ENCODE measurements around the gene MBD4.
A peak's percentile ranks its signal among the peaks of the same experiment; 100 is the strongest.

MBD4 gene

GRCh38 chr3:129433565-129433964, 6.2 kb downstream of the MBD4 start:
- no peak overlapping the region for H3K4me3 ChIP-seq (ENCODE audit: control insufficient read depth, low read depth, low read length)
- no peak for DNase-seq (ENCODE audit: low read depth)
- TF ChIP-seq CTCF (conservative IDR thresholded peaks at IDR 0.05; ENCODE audit: control insufficient read depth, insufficient read depth, low read depth, low read length) = no peak

- DNase-seq (ENCODE audit: low read depth) = no peak
- TF ChIP-seq CTCF (conservative IDR thresholded peaks at IDR 0.05; ENCODE audit: control insufficient read depth, insufficient read depth, low read depth, low read length) = no peak
- no peak overlapping the region for H3K4me3 ChIP-seq (ENCODE audit: control insufficient read depth, low read depth, low read length)
These were observed 7.1 kb downstream of the MBD4 start for GRCh38 chr3:129432671-129433070.

- no peak for TF ChIP-seq CTCF (conservative IDR thresholded peaks at IDR 0.05; ENCODE audit: control insufficient read depth, insufficient read depth, low read depth, low read length)
- H3K4me3 ChIP-seq (ENCODE audit: control insufficient read depth, low read depth, low read length) = no peak overlapping the region
- no peak for DNase-seq (ENCODE audit: low read depth)
These were observed 7.7 kb downstream of the MBD4 start for GRCh38 chr3:129432036-129432435.

GRCh38 chr3:129429602-129430001, 10.1 kb downstream of the MBD4 start:
- TF ChIP-seq CTCF (conservative IDR thresholded peaks at IDR 0.05; ENCODE audit: control insufficient read depth, insufficient read depth, low read depth, low read length) = no peak
- no peak for DNase-seq (ENCODE audit: low read depth)
- H3K4me3 ChIP-seq (ENCODE audit: control insufficient read depth, low read depth, low read length) = no peak overlapping the region

- H3K4me3 ChIP-seq (ENCODE audit: control insufficient read depth, low read depth, low read length) = no peak overlapping the region
- DNase-seq (ENCODE audit: low read depth) = no peak
- no peak for TF ChIP-seq CTCF (conservative IDR thresholded peaks at IDR 0.05; ENCODE audit: control insufficient read depth, insufficient read depth, low read depth, low read length)
These were observed 10.7 kb downstream of the MBD4 start for GRCh38 chr3:129429080-129429451.

- TF ChIP-seq CTCF (conservative IDR thresholded peaks at IDR 0.05; ENCODE audit: control insufficient read depth, insufficient read depth, low read depth, low read length) = no peak
- H3K4me3 ChIP-seq (ENCODE audit: control insufficient read depth, low read depth, low read length) = peak within 1 kb of the TSS; percentile 55
- peak; percentile 88 for DNase-seq (ENCODE audit: low read depth)
These were observed 11.2 kb downstream of the MBD4 start, which contains the start of gene EFCAB12 for GRCh38 chr3:129428376-129429079. Gene EFCAB12 (minus strand): TSS chr3:129428636. CDS start chr3:129428488, 148 bp downstream.

All from fibroblast of mammary gland (primary cell).